ENCODE data around the gene NIT1. TPM values are rescaled to one million over a fixed set of nuclear protein-coding genes. Genes with fewer than 3 reads are reported as not detected.

Gene NIT1
- total and polyA plus RNA-seq, 2 of the 8 experiments (the other 6 are each of a cell fraction or from before 2014, with no cell fraction given): 33.0 to 40.4 TPM

DNA sequence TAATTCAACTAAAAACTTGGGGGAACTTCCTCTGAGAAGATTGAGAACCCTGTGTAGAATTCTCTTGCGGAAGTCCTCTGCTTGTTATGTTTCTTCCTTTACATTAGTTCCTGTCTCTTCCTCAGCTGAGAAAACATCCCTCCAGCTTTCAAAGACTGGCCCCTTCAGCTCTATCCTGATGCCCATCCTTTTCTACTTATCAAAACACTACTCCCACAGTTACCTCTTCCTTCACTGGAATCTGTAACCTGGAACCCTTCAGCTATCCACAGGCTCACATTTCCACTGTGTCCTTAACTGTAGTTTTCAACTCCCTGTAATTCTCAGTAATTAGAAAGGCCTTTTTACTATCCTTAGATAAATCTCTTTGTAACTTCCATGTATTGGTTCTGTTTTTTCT lies 20.5 kb downstream of the NIT1 start (continued):
- TF ChIP-seq TAF1 (IDR thresholded peaks at IDR 0.05; ENCODE audit: low read depth, low read length) (no peak), CBX5 (IDR thresholded peaks at IDR 0.05; ENCODE audit: low read depth, low read length) (no peak)

Measured in H1 (cell line).